CD4-positive, alpha-beta T cell treated with Interleukin-4 for 1 hour (primary cell): ENCODE measurements around the gene SSC5D.

ENCODE experiments used
- DNase-seq, 2 donors: peaks; one replicate each; pipeline ENCODE4 v3.0.0-alpha.2; 2020 to 2022

SSC5D gene

DNA sequence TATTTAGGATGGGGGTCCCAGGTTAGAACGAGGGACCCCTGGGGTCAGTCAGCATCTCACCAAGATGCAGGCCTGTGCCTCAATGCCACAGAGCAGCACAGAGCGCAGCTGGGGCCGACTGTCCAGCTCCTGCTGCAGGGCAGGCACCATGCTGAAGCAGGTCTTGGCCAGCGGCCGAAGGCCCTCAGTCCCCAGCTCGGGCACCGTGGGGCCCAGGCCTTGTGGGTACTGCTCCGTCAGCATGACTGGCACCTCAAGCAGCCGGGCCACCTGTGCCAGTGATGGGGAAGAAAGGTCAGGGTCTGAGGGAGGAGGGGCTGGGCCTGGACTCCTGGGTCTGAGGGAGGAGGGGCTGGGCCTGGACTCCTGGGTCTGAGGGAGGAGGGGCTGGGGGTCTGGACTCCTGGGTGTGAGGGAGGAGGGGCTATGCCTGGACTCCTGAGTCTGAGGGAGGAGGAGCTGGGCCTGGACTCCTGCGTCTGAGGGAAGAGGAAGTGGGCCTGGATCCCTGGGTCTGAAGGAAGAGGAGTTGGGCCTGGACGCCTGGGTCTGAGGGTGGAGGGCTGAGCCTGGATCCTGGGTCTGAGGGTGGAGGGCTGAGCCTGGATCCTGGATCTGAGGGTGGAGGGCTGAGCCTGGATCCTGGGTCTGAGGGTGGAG is 32.5 kb upstream of the SSC5D start:
- DNase-seq: no peak

DNA sequence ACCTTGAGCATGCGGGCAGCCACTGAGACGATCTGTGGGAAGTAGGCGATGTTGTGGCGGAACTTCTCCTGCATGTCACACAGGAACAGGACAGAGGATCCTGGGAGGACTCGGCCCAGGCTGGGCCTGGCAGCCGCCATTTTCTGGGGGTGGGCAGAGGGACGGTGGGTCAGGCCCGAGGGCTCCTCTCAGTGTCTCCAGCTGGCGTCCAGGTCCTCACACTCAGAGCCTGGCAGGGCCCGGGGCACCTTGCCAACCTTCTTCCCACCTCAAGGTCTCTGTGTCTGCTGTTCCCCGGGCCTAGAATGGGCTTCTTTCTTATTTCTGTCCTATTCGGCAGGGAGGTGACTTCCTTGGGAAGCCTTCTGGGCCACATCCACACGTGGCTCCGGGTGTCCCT is 31.9 kb upstream of the SSC5D start:
- DNase-seq: no peak

DNA sequence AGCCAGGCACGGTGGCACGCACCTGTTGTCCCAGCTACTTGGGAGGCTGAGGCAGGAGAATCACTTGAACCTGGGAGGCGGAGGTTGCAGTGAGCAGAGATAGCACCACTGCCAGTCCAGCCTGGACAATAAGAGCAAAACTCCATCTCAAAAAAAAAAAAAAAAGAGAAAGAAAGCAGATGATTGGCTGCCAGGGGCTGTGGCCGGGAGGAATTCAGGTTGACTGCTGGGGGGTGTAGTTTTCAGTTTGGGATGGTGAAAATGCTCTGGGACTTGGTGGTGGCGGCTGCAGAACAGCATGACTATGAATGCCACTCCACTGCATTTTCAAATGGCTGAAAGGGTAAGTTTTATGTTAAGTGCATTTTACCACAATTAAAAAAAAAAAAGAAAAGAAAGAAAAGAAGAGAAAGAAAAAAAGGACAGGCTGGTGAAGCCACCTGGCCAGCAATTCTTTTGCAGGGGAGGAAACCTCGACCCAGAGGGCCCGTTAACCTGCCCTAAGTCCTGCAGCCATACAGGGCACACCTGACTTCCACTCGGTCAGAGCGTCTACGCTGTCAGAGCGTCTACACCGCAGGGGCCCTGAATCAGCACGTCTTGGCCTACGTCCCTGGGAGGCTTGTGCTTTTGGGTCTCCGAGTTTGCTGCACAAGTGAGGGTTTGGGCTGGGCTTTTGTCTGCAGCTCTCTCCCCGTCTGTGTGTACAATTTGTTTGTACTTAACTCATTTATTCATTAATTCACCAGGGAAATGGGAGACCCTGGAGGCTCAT is 30.4 kb upstream of the SSC5D start:
- DNase-seq: no peak

DNA sequence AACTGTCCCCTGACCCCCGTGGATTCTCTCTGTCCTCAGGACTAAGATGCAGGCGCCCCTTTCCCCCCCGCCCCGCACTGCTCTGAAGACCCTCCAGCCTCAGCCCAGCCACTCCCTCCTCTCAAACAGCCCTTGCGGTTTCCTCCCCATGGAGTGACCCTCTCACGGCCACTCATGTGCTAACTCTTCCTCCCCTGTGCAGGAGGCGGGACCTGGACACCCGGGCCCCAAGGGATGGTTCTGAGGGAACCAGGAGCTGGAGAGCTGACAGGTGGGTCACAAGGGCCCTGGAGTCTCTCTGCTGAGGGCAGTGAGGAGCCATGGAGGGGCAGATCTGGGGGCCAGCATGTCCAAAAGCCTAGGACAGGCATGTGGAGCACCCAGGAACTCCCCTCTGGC is 28.7 kb upstream of the SSC5D start:
- DNase-seq: no peak

DNA sequence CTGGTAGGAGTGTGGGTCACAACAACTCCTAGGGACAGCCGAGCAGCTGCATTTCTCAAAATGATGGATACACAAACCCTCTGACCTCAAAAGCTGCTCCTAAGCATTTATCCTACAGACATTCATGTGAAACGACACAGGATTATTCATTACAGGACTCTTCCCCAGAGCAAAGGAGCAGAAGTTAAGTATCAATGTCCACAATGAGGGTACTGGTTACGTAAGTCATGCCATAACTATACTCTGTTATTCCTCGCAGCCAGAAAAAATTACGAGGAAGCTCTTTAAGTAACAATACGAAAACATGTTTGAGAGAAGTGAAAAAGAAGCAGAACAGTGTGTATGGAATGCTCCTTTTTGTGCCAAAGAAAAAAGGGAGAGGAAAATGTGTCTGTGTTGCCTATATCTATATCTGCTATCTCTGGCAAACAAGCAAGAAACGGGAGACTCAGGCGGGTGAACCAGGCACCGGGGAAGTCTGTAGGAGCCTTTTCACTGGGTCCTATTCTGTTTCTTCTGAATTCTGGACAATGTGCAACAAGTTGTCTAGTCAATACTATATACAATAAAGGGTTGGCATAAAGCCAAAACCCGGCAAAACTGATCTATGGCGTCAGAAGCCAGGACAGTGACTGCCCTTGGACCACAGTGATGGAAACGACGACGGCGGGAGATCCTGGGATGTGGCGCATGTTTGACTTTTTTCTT is 28.1 kb upstream of the SSC5D start:
- DNase-seq: no peak

DNA sequence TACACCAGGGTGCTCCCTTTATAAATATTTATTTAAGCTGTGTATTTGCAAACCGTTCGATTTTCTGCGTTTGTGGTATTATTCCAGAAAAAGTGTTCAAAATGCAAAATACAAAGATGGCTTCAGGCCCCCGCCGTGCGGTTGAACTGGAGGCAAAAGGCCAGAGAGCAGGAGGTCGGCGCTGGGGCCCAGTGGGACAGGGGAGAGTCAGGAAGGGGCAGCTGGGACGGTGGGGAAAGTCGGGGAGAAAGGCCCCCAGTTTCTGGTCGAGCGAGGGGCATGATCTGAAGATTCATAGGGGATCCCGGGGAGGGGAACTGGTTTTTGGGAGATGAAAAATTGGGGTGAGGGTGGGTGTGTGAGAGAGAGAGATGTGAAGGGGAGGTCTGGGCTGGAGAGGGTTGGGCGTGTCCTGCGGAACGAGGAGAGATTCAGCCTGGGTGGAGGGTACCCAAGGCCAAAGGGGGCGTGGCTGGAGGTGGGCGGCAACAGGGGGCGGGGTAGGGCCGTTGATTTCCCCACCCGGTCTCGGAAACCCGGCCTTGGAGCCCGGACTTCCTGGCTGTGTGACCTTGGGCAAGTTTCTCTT is 27.5 kb upstream of the SSC5D start:
- peak in 1 of 2 donors; percentile 40 for DNase-seq

DNA sequence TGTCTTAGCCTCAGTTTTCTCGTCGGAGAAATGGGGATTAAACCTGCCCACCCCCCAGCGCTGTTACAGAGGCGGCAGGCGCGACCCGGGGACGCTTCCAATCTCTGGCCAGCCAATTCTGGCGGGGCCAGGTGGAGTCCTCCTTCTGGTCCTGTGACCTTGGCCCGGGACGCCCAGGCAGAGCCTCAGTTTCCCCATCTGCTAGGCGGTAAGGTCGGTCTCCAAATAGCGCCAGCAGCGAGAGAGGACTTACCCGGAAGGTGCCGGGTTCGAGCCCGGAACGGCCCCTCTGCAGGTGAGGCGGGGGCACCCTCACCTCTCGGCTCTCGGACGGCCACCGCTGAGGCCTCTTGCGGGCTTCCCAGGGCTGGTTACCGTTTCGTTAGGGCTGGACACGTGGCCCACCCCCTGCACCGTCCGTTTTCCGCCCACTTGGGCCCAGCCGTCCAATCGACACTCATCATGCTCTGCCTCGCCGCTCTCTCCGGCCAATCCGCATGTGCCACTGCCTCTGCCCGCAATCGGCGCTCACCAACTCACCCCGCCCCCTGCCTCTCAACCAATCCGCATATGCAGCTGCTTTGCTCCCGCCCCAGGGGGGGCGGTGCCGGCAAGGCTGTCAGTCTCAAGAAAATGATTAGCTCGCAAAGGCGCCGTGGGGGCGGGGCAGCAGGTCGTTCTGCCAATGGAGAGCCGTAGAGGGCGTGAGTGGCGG is 26.8 kb upstream of the SSC5D start, which contains the start of gene ISOC2:
Gene ISOC2, minus strand, starts transcription at position 384 of the 715 bp plus-strand sequence. CDS start 5,156 bp downstream, outside the sequence.
- DNase-seq: peak; percentile 100

DNA sequence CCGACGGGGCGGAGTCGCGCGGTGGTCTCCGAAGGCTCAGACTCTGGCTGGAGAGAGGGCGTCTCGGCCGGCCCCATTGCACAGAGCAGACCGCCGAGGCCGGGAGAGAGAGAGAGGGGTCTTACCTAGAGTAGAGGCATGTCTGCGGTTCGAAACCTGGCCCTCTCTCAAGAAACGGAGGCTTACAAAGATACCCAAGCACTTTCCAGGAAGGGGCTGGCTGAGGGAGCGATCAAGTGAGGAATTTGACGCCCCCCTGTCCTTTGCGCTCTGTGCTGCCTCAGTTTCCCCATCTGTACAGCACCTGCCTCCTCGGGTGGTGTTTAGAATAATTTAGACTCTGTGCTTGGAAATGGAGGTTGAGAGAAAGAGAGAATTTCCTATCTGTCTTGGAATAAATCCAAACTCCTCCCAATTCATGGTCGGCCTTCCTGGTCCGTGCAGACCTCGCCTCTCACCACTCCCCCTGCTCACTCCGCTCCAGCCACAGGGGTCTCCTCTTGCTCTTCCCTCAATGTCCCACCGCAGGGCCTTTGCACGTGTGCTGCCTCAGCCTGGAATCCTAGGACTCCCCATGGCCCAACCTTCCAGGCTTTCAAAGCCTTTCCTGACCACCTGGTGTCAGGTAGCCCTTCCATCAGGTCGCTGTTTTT is 26.1 kb upstream of the SSC5D start:
- no peak for DNase-seq

DNA sequence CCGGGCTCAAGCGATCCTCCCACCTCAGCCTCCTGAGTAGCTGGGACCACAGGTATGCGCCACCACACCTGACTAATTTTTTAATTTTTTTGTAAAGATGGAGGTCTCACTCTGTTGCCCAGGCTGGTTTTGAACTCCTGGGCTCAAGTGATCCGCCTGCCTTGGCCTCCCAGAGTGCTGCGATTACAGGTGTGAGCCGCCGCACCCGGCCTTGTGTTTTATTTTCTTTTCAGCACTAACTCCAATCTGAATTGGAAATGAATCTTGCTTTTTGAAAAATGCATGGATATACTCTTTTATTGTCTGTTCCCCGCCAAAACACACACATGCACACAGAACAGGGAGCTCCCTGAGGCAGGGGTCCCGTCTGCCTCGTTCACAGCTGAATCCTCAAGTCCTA is 25.5 kb upstream of the SSC5D start:
- DNase-seq: no peak

DNA sequence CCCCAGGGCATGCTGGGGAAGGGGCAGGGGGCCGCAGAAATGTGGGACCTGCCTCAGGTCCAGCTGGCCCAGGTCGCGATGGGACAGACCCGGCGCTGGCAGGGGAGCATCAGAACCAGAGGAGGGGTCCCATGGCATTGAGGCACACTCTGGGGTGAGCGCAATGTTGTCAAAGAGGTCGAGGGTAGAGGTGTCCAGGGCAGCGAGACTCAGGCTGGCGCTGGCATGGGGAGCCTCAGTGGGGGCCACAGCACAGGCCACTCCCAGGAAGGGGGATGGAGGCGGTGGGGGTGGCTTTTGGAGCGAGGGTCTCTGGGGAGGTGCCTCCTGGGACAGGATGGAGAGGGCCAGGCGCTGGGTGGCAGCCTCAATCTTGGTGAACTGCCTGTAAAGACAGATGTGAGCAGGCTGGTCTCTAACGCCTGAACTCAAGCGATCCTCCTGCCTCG is 24.6 kb upstream of the SSC5D start:
- no peak for DNase-seq

DNA sequence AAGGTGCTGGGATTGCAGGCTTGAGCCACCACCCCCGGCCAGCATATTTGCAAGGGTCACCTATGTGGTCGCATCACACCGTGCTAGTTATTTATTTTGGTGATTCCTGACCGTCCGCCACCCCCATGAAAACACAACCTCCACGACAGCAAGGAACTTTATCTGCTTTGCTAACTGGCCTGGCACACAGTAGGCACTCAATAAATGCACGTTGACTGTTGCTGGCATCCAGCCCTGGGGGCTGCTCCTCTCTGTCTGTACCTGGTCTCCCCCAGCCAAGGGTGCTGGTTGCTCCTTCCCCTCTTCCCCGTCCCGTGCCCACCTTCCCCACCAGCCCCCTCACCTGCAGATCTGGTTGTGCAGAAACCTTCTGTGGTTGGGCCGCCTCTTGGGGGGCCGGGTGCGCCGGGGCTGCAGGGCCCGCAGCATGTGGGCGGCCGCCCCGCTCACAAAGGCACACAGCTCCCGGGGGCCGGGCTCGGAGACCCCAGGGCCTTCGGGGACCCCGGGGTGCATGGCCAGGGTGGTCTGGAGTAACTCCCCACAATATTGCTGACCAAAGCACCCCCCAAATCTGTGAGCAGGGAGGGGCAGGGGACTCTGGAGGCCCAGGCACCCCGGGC is 24.1 kb upstream of the SSC5D start:
- no peak for DNase-seq

DNA sequence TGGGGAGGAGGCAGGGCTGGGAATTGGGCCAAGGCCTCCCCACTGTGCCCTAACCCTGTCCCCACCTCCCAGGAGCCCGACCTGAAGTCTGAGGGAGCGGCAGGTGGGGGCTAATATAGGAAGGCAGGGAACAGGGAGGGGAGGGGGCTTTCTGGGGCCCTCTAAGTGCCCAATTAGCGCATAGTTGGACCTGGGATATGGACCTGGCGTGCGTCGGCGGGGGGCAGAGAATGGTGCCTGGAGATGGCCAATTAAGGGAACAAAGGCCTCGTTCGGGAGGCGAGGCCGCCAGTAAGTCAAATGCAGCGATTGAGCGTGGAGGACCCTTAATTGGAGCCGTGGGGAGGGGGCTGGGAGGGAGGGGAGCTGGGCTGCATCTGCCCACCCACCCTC is 23.6 kb upstream of the SSC5D start, which contains the start of gene C19orf85:
Gene C19orf85, minus strand, starts transcription at position 90 of the 393 bp plus-strand sequence. CDS start 197 bp downstream, outside the sequence.
- DNase-seq: no peak

DNA sequence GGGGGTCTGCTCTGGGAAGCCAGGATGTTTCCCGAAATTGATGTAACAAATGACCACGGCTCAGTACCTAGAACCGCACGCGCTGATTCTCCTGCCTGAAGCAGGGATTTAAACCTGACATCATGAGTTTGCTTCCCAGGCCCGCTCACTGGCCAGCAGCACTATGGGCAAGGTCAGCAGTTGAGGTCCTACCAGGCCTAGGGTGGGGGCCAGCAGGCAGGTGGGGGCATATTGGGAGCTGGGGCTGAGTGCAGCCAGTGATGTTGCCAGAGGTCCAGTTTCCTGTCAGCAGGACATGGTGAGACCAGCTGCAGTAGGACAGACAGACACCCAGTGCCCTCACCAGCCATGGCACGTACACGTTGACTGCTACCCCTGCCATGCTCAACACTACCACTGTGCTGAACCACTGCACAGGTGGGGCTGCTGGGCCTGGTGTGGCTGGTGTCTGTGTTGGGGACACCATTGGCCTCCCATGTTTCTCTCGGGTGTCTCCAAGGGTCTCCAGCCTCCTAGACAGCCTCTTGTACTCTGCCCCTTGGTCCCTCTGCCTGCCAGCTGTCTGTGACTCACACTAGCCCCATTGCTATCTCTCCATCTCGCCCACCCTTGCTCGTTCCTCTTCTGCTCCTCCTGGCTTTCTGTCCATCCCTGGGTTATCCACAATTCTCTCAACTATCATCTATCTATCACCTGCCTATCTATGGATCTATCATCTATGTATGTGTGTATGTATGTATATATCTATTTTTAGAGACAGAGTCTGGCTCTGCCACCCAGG is 22.6 kb upstream of the SSC5D start:
- no peak for DNase-seq

DNA sequence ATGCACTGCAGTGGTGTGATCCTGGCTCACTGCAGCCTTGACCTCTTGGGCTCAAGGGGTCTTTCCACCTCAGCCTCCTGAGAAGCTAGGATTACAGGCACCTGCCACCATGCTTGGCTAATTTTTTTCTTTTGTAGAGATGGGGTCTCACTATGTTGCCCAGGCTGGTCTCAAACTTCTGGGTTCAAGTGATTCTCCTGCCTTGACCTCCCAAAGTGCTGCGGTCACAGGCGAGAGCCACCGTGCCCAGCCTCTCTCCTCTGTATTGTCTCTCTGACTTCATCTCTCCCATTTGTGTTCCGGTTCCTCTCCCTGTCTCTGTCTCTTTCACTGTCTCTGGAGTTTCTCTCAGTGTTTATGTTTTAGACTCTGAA is 22.0 kb upstream of the SSC5D start:
- no peak for DNase-seq

DNA sequence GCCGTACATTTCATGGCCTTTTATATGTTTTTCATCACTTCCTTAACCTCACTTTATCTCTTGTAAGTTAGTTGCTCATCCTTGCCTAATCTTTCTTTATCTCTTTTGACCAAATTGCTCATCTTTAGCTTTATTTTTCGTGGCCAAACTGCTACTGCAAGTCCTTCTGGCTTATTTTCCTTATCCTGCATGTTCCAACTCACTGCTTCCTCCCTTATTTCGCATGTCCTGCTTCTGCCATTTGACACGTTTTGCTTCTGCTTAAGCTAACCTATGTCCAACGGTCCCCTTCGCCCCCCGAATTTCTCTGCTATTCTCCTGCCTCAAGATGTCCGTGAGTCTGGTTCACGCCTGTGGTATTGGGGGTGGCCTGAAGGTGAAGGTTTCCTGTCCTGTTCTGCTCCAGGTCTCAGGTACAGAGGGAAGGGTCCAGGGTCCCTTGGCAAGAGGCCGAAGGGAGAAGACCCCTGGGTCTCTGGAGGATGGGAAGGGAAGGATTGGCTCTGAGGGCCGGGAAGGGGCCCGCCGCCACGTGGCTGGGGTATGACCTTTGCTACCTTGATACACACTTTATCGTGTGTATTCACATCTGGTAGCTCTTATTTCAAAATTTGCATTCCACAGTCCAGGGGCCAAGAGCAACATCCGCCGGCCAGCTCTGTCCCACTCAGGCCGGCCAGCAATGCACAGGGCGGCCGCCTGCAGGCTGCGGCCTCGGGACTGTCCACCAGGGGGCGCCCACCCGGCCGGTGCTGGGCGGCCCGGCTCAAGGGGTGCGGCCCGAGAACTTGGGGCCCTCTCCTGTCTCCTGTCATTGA is 20.8 kb upstream of the SSC5D start:
- DNase-seq: peak; percentile 58 to 59

DNA sequence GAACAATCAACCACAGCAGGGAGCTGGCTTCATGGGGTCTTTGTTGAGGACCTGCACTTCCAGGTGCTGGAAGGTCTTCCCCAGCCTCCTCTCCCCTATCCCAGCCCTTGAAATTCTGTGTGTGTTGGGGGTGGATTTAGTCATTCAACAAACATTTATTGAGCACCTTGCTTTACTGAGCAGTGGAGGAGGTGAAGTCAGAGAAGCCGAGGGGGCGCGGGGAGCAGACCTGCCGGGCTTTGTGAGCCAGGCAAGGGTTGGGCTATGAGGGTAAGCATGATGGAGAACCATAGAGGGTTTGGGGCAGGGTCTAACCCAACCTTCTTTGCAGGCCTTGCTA is 20.2 kb upstream of the SSC5D start:
- no peak for DNase-seq

DNA sequence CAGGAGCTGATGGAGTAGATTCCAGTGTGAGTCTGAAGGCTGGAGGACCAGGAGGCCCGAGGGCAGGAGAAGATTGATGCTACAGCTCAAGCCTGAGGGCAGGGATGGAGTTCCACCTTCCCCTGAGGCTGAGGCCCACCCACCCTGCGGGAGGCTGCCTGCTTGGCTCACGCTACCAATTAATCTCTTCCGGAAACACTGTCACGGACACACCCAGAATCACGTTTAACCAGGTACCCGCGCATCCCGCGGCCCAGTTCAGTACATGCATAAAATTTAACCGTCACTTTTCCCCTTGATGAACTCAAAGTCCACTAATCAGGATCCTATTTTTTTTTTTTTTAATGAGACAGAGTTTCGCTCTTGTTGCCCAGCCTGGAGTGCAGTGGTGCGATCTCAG is 17.0 kb upstream of the SSC5D start:
- no peak for DNase-seq

DNA sequence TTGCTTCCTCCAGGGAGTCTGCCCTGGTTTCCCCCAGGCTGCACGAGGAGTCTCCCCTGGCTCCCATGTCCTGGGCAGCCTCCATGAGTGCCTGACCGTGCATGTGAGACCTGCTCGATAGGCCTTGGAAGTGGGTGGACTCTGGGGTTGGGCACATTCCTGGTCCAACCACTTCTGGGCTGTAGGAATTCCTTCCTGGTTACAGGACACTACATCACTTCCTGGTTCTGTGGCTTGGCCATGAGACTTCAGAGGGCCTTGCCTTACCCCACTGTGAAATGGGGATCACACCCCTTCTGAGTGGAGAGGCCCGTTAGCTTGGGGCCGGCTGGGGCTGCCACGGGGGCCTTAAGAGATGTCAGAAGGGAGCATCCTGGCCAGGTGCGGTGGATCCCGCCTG is 15.8 kb upstream of the SSC5D start:
- no peak for DNase-seq

DNA sequence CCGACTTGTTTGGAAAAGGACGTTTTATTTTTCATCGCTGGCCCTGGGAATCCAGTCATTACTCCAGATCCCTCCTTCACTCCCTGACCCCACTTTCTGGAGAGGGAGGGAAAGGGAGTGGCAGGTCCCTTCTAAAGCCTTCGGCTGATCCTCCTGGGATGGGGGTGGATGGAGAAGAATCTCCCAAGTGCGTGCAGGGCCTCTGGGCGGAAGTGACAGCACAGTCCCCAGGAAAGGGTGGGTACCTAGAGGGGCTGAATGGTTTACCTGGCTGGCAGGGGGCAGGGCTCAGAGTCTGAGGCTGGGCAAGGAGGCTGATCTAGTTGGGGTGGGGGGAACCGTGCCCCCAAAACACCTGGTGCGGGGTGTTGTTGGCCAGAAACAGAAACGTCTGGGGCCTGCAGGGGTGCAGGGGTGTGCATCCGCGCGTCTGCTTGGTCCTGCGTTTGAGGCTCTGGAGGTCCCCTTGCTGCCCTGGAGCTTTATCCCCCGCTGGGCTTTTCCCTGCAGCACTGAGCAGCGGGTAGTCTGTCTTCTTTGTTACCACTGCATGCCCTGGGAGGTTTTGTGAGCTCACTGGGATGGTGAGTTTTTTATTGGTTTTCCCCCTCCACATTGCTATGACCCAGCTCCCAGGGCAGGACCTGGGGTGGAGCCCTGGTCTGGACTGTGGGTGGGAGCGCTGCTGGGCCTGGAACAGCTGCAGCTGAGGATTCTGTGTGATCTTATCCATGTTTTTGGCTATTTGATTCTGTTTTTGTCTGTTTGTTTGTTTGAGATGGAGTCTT is 14.8 kb upstream of the SSC5D start:
- no peak for DNase-seq
